Fibroblast of the aortic adventitia (primary cell): Measurements from ENCODE around the gene CD209. TPM values are rescaled to one million over a fixed set of nuclear protein-coding genes. Genes with fewer than 3 reads are reported as not detected.

ENCODE experiments used
- DNase-seq: peaks from one replicate; pipeline ENCODE4 v3.0.0-alpha.2; 2010; ENCODE audit warnings: low read depth
- H3K4me3 ChIP-seq: 2 replicates; pipeline ENCODE4 v1.5.1; 2011; ENCODE audit warnings: low read depth, mild to moderate bottlenecking, control low read depth, low read length, moderate library complexity
- CTCF ChIP-seq: IDR thresholded peaks from 2 replicates; pipeline ENCODE4 v1.5.1; 2011; ENCODE audit warnings: mild to moderate bottlenecking, low read length, control low read depth, inconsistent platforms; ENCODE audit not compliant: insufficient read depth
- total RNA-seq: library from RNA; depleted of rRNA; stranded (reverse); fragments of >200 nt; gene quantifications from 2 replicates; pipeline ENCODE4 v1.2.3, GENCODE V29; 2012; ENCODE audit warnings: low replicate concordance

CD209 gene
- total RNA-seq, 1 donor = not detected

GRCh38 chr19:7789447-7789846, 42.1 kb upstream of the CD209 start:
- DNase-seq = no peak
- no peak for TF ChIP-seq CTCF
- H3K4me3 ChIP-seq = no peak overlapping the region

- no peak for TF ChIP-seq CTCF
Measured at GRCh38 chr19:7788933-7789323, 41.6 kb upstream of the CD209 start.

GRCh38 chr19:7788178-7788932, 41.0 kb upstream of the CD209 start:
- TF ChIP-seq CTCF = no peak
- DNase-seq = no peak
- H3K4me3 ChIP-seq = no peak overlapping the region

More at GRCh38 chr19:7788933-7789323, 41.6 kb upstream of the CD209 start:
- no peak overlapping the region for H3K4me3 ChIP-seq
- no peak for DNase-seq

- no peak for TF ChIP-seq CTCF
- DNase-seq = no peak
- H3K4me3 ChIP-seq = no peak overlapping the region
Measured at GRCh38 chr19:7787602-7788177, 40.4 kb upstream of the CD209 start.

- no peak overlapping the region for H3K4me3 ChIP-seq
- no peak for DNase-seq
- no peak for TF ChIP-seq CTCF
Measured at GRCh38 chr19:7787141-7787540, 39.8 kb upstream of the CD209 start.

- TF ChIP-seq CTCF = no peak
- no peak for DNase-seq
- no peak overlapping the region for H3K4me3 ChIP-seq
Measured at GRCh38 chr19:7784856-7785255, 37.5 kb upstream of the CD209 start.
